GM21786 (cell line): ENCODE results near the gene PPP2CA.
A peak's percentile ranks its signal among the peaks of the same experiment; 100 is the strongest.
"Not testable (repeated sequence)": the region's sequence is repeated elsewhere in the genome, so short reads cannot be mapped to it uniquely, and the experiment has no call there.

Experiments used
- ATAC-seq: cut with Tn5 transposase; IDR thresholded peaks from one replicate; pipeline ENCODE4 v1.9.1; 2021; ENCODE audit not compliant: unreplicated experiment

PPP2CA gene

GRCh38 chr5:134225780-134226440 is at the start of gene PPP2CA:
Gene PPP2CA, minus strand, starts transcription at chr5:134226073. Its CDS starts 212 bp downstream, at chr5:134225861.
- ATAC-seq, result peak; percentile 80

GRCh38 chr5:134273642-134274395 is 47.9 kb upstream of the PPP2CA start:
- no peak for ATAC-seq

GRCh38 chr5:134271059-134271458 is 45.2 kb upstream of the PPP2CA start:
- no peak for ATAC-seq

GRCh38 chr5:134268919-134269318 is 43.0 kb upstream of the PPP2CA start:
- ATAC-seq, result no peak

- ATAC-seq, result no peak
These were observed 42.2 kb upstream of the PPP2CA start for GRCh38 chr5:134268019-134268601.

- ATAC-seq, result no peak
These were observed 41.6 kb upstream of the PPP2CA start for GRCh38 chr5:134267366-134268018.

GRCh38 chr5:134263801-134264200 is 37.9 kb upstream of the PPP2CA start:
- no peak for ATAC-seq

- not testable (repeated sequence) for ATAC-seq
These were observed 36.8 kb upstream of the PPP2CA start for GRCh38 chr5:134262629-134263028.

- ATAC-seq, result no peak
These were observed 33.0 kb upstream of the PPP2CA start for GRCh38 chr5:134258896-134259295.

GRCh38 chr5:134257176-134257575 is 31.3 kb upstream of the PPP2CA start:
- ATAC-seq, result no peak

GRCh38 chr5:134255418-134256150 is 29.7 kb upstream of the PPP2CA start:
- ATAC-seq, result no peak

- not testable (repeated sequence) for ATAC-seq
These were observed 27.7 kb upstream of the PPP2CA start for GRCh38 chr5:134253368-134254153.

GRCh38 chr5:134252671-134253070 is 26.8 kb upstream of the PPP2CA start:
- ATAC-seq, result no peak

GRCh38 chr5:134250949-134251348 is 25.1 kb upstream of the PPP2CA start:
- no peak for ATAC-seq

GRCh38 chr5:134249469-134250379 is 23.9 kb upstream of the PPP2CA start:
- no peak for ATAC-seq

- no peak for ATAC-seq
These were observed 22.4 kb upstream of the PPP2CA start for GRCh38 chr5:134248256-134248655.

- ATAC-seq, result no peak
These were observed 21.8 kb upstream of the PPP2CA start for GRCh38 chr5:134247428-134248224.

GRCh38 chr5:134246771-134247427 is 21.0 kb upstream of the PPP2CA start:
- no peak for ATAC-seq
